22Rv1 (cell line): ENCODE results near the gene TLCD5.

Experiments used
- CTCF ChIP-seq: fragments of 450-650 bp; IDR thresholded peaks from 2 replicates; pipeline ENCODE4 v1.5.1; 2017; ENCODE audit warnings: mild to moderate bottlenecking
- ZFX ChIP-seq: fragments of 450-650 bp; IDR thresholded peaks from 2 replicates; pipeline ENCODE4 v1.6.1; 2017; ENCODE audit warnings: antibody characterized with exemption, borderline replicate concordance

- TF ChIP-seq CTCF (no peak), ZFX (no peak)
Observed at GRCh38 chr11:120305286-120305685, 19.8 kb upstream of the TLCD5 start.
